DMS79 (cell line): ENCODE results near the gene SETD1B.
"Not testable (repeated sequence)": the region's sequence is repeated elsewhere in the genome, so short reads cannot be mapped to it uniquely, and the experiment has no call there.

Experiments
- DNase-seq: peaks from one replicate; lab custom pipeline; 2025; lab: John Stamatoyannopoulos, UW

SETD1B gene

GRCh38 chr12:121803861-121804416, at the start of gene SETD1B:
SETD1B (plus strand) TSS chr12:121804009; CDS start chr12:121804738, 729 bp downstream.
- DNase-seq, result no peak

GRCh38 chr12:121754836-121755235, 49.0 kb upstream of the SETD1B start:
- no peak for DNase-seq

- no peak for DNase-seq
These were observed 48.2 kb upstream of the SETD1B start for GRCh38 chr12:121755591-121755990.

GRCh38 chr12:121758536-121758935, 45.3 kb upstream of the SETD1B start:
- not testable (repeated sequence) for DNase-seq

GRCh38 chr12:121762269-121762668, 41.5 kb upstream of the SETD1B start:
- DNase-seq, result no peak

GRCh38 chr12:121764808-121765207, 39.0 kb upstream of the SETD1B start:
- no peak for DNase-seq

- no peak for DNase-seq
These were observed 38.2 kb upstream of the SETD1B start for GRCh38 chr12:121765573-121765972.

GRCh38 chr12:121766290-121767039, 37.3 kb upstream of the SETD1B start:
- DNase-seq, result no peak

- DNase-seq, result peak; percentile 74
These were observed 36.2 kb upstream of the SETD1B start for GRCh38 chr12:121767525-121768016.

- DNase-seq, result no peak
These were observed 34.4 kb upstream of the SETD1B start for GRCh38 chr12:121769297-121769830.

GRCh38 chr12:121769831-121770301, 33.9 kb upstream of the SETD1B start:
- DNase-seq, result no peak

- no peak for DNase-seq
These were observed 33.4 kb upstream of the SETD1B start for GRCh38 chr12:121770388-121770787.

GRCh38 chr12:121770813-121771625, 32.8 kb upstream of the SETD1B start:
- DNase-seq, result no peak

GRCh38 chr12:121773011-121773777, 30.6 kb upstream of the SETD1B start:
- peak; percentile 17 for DNase-seq

GRCh38 chr12:121774968-121775474, 28.8 kb upstream of the SETD1B start:
- peak; percentile 13 for DNase-seq

- no peak for DNase-seq
These were observed 28.3 kb upstream of the SETD1B start for GRCh38 chr12:121775501-121775900.

GRCh38 chr12:121776190-121777098, 27.4 kb upstream of the SETD1B start:
- DNase-seq, result peak; percentile 21

GRCh38 chr12:121778567-121779421, 25.0 kb upstream of the SETD1B start:
- DNase-seq, result no peak

GRCh38 chr12:121779422-121779895, 24.4 kb upstream of the SETD1B start:
- DNase-seq, result no peak
